ENCODE data around the gene HHAT. TPM values are rescaled to one million over a fixed set of nuclear protein-coding genes. Genes with fewer than 3 reads are reported as not detected.

HHAT gene
- total RNA-seq, 1 donor from 2014 or later = 11.8 TPM

GRCh38 chr1:210633636-210634035 lies 304.9 kb downstream of the HHAT start:
- Histone ChIP-seq H3K9me3 (no peaks in the 10 kb centered on the region), H3K36me3 (no peaks in the 10 kb centered on the region), H3K4me3 (no peak overlapping the region), H3K27ac (no peak overlapping the region), H3K4me1 (no peaks in the 10 kb centered on the region), H3K27me3 (no peaks in the 10 kb centered on the region)
- DNase-seq (ENCODE audit: extremely low spot score in 2 of 2) = no peak
- intact Hi-C loops (cut with DNase I) = no loop called here
- TF ChIP-seq POLR2AphosphoS5 (IDR thresholded peaks at IDR 0.05; ENCODE audit: insufficient read depth in 1 of 2, low read depth in 1 of 2) = no peak
- TF ChIP-seq CTCF (IDR thresholded peaks at IDR 0.05) = no peak
- no peak for TF ChIP-seq POLR2A (IDR thresholded peaks at IDR 0.05)

GRCh38 chr1:210635108-210635507 lies 306.4 kb downstream of the HHAT start:
- H3K4me1 ChIP-seq = no peaks in the 10 kb centered on the region
- no peak overlapping the region for H3K27ac ChIP-seq
- TF ChIP-seq POLR2AphosphoS5 (IDR thresholded peaks at IDR 0.05; ENCODE audit: insufficient read depth in 1 of 2, low read depth in 1 of 2) (no peak), POLR2A (IDR thresholded peaks at IDR 0.05) (no peak), CTCF (IDR thresholded peaks at IDR 0.05) (no peak)
- intact Hi-C loops (cut with DNase I) = no loop called here
- DNase-seq (ENCODE audit: extremely low spot score in 2 of 2) = no peak
- H3K9me3 ChIP-seq = no peaks in the 10 kb centered on the region
- H3K27me3 ChIP-seq = no peaks in the 10 kb centered on the region
- no peaks in the 10 kb centered on the region for H3K36me3 ChIP-seq
- H3K4me3 ChIP-seq = no peak overlapping the region

GRCh38 chr1:210641582-210641981 lies 312.9 kb downstream of the HHAT start:
- intact Hi-C loops (cut with DNase I) = no loop called here
- Histone ChIP-seq H3K27ac (no peak overlapping the region), H3K4me3 (no peak overlapping the region), H3K36me3 (no peaks in the 10 kb centered on the region), H3K9me3 (no peaks in the 10 kb centered on the region), H3K4me1 (no peaks in the 10 kb centered on the region), H3K27me3 (no peaks in the 10 kb centered on the region)
- DNase-seq (ENCODE audit: extremely low spot score in 2 of 2) = no peak
- no peak for TF ChIP-seq CTCF (IDR thresholded peaks at IDR 0.05)
- no peak for TF ChIP-seq POLR2A (IDR thresholded peaks at IDR 0.05)
- TF ChIP-seq POLR2AphosphoS5 (IDR thresholded peaks at IDR 0.05; ENCODE audit: insufficient read depth in 1 of 2, low read depth in 1 of 2) = no peak

- no peaks in the 10 kb centered on the region for H3K27me3 ChIP-seq
- no peaks in the 10 kb centered on the region for H3K4me1 ChIP-seq
- H3K4me3 ChIP-seq = no peak overlapping the region
- intact Hi-C loops (cut with DNase I) = no loop called here
- H3K27ac ChIP-seq = no peak overlapping the region
- no peaks in the 10 kb centered on the region for H3K9me3 ChIP-seq
- H3K36me3 ChIP-seq = no peaks in the 10 kb centered on the region
- no peak for DNase-seq (ENCODE audit: extremely low spot score in 2 of 2)
- TF ChIP-seq POLR2A (IDR thresholded peaks at IDR 0.05) (no peak), POLR2AphosphoS5 (IDR thresholded peaks at IDR 0.05; ENCODE audit: insufficient read depth in 1 of 2, low read depth in 1 of 2) (no peak), CTCF (IDR thresholded peaks at IDR 0.05) (no peak)
Observed at GRCh38 chr1:210645582-210646257, 317.0 kb downstream of the HHAT start.

GRCh38 chr1:210646258-210646616 lies 317.5 kb downstream of the HHAT start:
- DNase-seq (ENCODE audit: extremely low spot score in 2 of 2) = no peak
- TF ChIP-seq POLR2AphosphoS5 (IDR thresholded peaks at IDR 0.05; ENCODE audit: insufficient read depth in 1 of 2, low read depth in 1 of 2) = no peak
- no peak for TF ChIP-seq CTCF (IDR thresholded peaks at IDR 0.05)
- no peak for TF ChIP-seq POLR2A (IDR thresholded peaks at IDR 0.05)
- no peak overlapping the region for H3K4me3 ChIP-seq

More at GRCh38 chr1:210646258-210646616, 317.5 kb downstream of the HHAT start:
- no peaks in the 10 kb centered on the region for H3K4me1 ChIP-seq
- H3K36me3 ChIP-seq = no peaks in the 10 kb centered on the region
- H3K27ac ChIP-seq = no peak overlapping the region
- H3K27me3 ChIP-seq = no peaks in the 10 kb centered on the region
- H3K9me3 ChIP-seq = no peaks in the 10 kb centered on the region
- intact Hi-C loops (cut with DNase I) = no loop called here

Measured in vagina (tissue), 2 donors.